ENCODE results near the gene ORM2. TPM values are rescaled to one million over a fixed set of nuclear protein-coding genes. Genes with fewer than 3 reads are reported as not detected.

The ORM2 gene
- total and polyA plus RNA-seq, 2 of the 13 experiments (the other 11 are each of a cell fraction or from before 2014, with no cell fraction given), result 565 to 824 TPM

DNA sequence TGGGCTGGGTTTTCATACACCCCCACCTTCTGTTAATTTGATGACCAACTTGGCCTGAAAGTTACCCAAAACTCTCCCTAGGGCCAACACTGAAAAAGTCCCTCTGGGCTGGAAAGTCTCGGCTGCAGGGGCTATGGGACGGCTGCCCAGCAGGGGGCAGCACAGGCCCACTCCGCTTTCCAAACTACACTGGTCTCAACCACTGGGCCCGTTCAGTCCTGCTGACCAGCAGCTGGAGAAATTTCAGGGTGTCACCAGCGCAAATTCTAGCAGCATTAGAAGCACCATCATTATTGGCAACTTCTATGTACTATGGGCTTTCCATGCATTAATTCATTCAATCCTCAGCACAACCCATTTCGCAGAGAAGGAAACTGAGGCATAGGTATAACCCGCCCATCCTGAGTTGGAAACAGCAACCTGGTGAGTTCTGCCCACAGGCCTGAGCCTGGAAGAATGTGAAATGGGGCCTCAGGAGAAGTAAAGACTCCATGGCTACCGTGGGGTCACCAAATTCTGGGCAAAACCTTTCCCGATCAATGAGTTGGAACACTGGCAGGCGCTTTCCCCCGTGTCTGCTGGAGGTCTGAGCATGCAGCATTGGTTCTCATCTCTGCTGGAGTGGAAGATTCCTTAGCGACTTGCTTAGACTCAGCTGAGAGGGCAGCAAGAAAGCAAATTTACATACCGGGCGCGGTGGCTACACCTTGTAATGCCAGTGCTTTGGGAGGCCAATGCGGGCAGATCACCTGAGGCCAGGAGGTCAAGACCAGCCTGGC lies 9.7 kb downstream of the ORM2 start (continued):
- no peak for TF ChIP-seq DMTF1 (CRISPR knock-in tag; IDR thresholded peaks at IDR 0.05)
- TF ChIP-seq ZNF460 (CRISPR knock-in tag; IDR thresholded peaks at IDR 0.05; ENCODE audit: borderline replicate concordance), result no peak
- TF ChIP-seq PHF20 (CRISPR knock-in tag; IDR thresholded peaks at IDR 0.05), result no peak
- no peak for TF ChIP-seq ZNF318 (CRISPR knock-in tag; IDR thresholded peaks at IDR 0.05)
- TF ChIP-seq CCDC6 (CRISPR knock-in tag; IDR thresholded peaks at IDR 0.05), result no peak
- TF ChIP-seq ZNF510 (CRISPR knock-in tag; IDR thresholded peaks at IDR 0.05; ENCODE audit: low read depth), result no peak
- no peak for TF ChIP-seq ZNF326 (CRISPR knock-in tag; IDR thresholded peaks at IDR 0.05; ENCODE audit: borderline replicate concordance)

Measured in HepG2 (cell line).